Measurements from ENCODE around the gene SUFU. TPM values are rescaled to one million over a fixed set of nuclear protein-coding genes. Genes with fewer than 3 reads are reported as not detected.

SUFU gene
- total RNA-seq, 1 experiment from 2014 or later: 13.1 TPM

DNA sequence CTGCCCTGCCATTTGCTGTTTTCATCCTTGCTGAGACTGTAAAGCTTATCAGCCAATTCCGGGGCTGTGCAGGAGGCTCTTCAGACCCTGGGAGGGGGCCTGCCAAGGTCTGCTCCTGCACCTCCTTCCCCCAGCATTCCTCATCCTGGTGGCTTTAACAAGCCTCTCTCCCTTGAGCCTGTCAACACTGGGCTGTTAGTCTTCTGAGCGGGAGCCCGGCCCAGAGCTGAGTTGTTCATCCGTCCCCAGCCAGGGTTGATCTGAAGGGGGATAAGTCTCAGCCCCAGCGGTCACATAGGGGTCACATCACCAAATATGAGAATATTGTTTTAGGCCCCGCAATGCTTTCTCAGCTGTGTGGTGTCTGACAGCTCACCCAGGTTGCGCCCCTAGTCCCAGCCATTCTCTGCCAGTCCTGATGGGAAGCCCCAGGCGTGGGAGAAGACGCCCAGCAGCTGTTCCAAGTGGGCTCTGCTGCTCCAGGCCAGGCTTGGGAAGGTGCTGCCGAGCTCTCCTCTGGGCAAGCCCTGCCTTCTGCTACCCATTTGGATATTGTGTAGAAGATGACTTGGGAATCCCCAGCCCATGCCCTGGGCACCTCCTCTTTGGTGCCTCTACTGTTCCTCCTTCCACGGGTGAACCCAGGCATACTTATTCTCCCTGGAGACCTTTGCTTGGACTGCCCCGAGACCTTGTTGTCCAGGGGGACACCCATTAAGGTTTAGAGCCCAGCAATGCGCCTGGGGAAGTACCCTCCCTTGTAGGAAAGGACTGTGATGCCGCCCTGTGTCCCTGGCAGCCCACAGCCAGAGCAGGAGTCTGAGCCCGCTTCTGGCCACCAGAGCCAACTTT, 117.0 kb downstream of the SUFU start:
- CTCF ChIA-PET: interaction anchor here (1.2 to 2.1 kb wide), 7 partner anchors 9 to 117 kb away, joined by 3 to 7 read pairs (median 4); partner anchors contain the start of gene SUFU
- Mint-ChIP-seq H3K4me3 (no peak overlapping the region), H3K9me3 (no peaks in the 10 kb centered on the region), H3K27me3 (ENCODE audit: low read depth) (no peaks in the 10 kb centered on the region), H3K27ac (no peak overlapping the region), H3K36me3 (no peaks in the 10 kb centered on the region; the same call in 1 of the 2 replicates), H3K4me1 (peaks cover 20% of the 10 kb centered on the region)
- POLR2A ChIA-PET: interaction anchor here (0.6 kb wide), 1 partner anchor 12 kb away, joined by 3 read pairs; no protein-coding TSS in a partner anchor
- TF ChIP-seq, protein P1, sequence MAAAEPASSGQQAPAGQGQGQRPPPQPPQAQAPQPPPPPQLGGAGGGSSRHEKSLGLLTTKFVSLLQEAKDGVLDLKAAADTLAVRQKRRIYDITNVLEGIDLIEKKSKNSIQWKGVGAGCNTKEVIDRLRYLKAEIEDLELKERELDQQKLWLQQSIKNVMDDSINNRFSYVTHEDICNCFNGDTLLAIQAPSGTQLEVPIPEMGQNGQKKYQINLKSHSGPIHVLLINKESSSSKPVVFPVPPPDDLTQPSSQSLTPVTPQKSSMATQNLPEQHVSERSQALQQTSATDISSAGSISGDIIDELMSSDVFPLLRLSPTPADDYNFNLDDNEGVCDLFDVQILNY (CRISPR knock-in tag; IDR thresholded peaks at IDR 0.05): no peak
- no peak for TF ChIP-seq ERG (CRISPR knock-in tag; IDR thresholded peaks at IDR 0.05)
- ATAC-seq (no peak), DNase-seq (ENCODE audit: low spot score) (no peak)

GRCh38 chr10:102621443-102622325, 117.9 kb downstream of the SUFU start:
- ATAC-seq: no peak
- H3K4me3 Mint-ChIP-seq: no peak overlapping the region
- CTCF ChIA-PET: interaction anchor here (1.4 to 2.1 kb wide), 6 partner anchors 8 to 118 kb away, joined by 3 to 7 read pairs (median 4); partner anchors contain the start of gene SUFU
- peaks cover 26% of the 10 kb centered on the region for H3K4me1 Mint-ChIP-seq
- TF ChIP-seq CREB1 (CRISPR knock-in tag; IDR thresholded peaks at IDR 0.05) (no peak), FOXP4 (CRISPR knock-in tag; IDR thresholded peaks at IDR 0.05) (no peak), RORB (CRISPR knock-in tag; IDR thresholded peaks at IDR 0.05) (no peak), ATF1 (CRISPR knock-in tag; IDR thresholded peaks at IDR 0.05) (no peak), ZBTB21 (CRISPR knock-in tag; IDR thresholded peaks at IDR 0.05; ENCODE audit: borderline replicate concordance) (no peak), ZNF281 (CRISPR knock-in tag; IDR thresholded peaks at IDR 0.05) (no peak), GABPB1 (CRISPR knock-in tag; IDR thresholded peaks at IDR 0.05) (no peak), TEAD1 (CRISPR knock-in tag; IDR thresholded peaks at IDR 0.05) (no peak), CTCF (IDR thresholded peaks at IDR 0.05) (no peak), MYBL2 (CRISPR knock-in tag; IDR thresholded peaks at IDR 0.05) (no peak), TCF7 (CRISPR knock-in tag; IDR thresholded peaks at IDR 0.05; ENCODE audit: low read depth) (no peak), KAT7 (CRISPR knock-in tag; IDR thresholded peaks at IDR 0.05; ENCODE audit: borderline replicate concordance) (no peak), E2F1 (CRISPR knock-in tag; IDR thresholded peaks at IDR 0.05) (no peak), ZNF423 (CRISPR knock-in tag; IDR thresholded peaks at IDR 0.05) (no peak)
- TF ChIP-seq, protein P2, sequence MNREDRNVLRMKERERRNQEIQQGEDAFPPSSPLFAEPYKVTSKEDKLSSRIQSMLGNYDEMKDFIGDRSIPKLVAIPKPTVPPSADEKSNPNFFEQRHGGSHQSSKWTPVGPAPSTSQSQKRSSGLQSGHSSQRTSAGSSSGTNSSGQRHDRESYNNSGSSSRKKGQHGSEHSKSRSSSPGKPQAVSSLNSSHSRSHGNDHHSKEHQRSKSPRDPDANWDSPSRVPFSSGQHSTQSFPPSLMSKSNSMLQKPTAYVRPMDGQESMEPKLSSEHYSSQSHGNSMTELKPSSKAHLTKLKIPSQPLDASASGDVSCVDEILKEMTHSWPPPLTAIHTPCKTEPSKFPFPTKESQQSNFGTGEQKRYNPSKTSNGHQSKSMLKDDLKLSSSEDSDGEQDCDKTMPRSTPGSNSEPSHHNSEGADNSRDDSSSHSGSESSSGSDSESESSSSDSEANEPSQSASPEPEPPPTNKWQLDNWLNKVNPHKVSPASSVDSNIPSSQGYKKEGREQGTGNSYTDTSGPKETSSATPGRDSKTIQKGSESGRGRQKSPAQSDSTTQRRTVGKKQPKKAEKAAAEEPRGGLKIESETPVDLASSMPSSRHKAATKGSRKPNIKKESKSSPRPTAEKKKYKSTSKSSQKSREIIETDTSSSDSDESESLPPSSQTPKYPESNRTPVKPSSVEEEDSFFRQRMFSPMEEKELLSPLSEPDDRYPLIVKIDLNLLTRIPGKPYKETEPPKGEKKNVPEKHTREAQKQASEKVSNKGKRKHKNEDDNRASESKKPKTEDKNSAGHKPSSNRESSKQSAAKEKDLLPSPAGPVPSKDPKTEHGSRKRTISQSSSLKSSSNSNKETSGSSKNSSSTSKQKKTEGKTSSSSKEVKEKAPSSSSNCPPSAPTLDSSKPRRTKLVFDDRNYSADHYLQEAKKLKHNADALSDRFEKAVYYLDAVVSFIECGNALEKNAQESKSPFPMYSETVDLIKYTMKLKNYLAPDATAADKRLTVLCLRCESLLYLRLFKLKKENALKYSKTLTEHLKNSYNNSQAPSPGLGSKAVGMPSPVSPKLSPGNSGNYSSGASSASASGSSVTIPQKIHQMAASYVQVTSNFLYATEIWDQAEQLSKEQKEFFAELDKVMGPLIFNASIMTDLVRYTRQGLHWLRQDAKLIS (CRISPR knock-in tag; IDR thresholded peaks at IDR 0.05; ENCODE audit: borderline replicate concordance): no peak
- H3K9me3 Mint-ChIP-seq: no peaks in the 10 kb centered on the region
- POLR2A ChIA-PET: no interaction called here
- peak overlapping the region; percentile 78; the same call in 1 of the 2 replicates for H3K27ac Mint-ChIP-seq
- no peak for DNase-seq (ENCODE audit: low spot score)
- no peaks in the 10 kb centered on the region; the same call in 1 of the 2 replicates for H3K36me3 Mint-ChIP-seq
- H3K27me3 Mint-ChIP-seq (ENCODE audit: low read depth): no peaks in the 10 kb centered on the region
